ENCODE results near the gene WARS2.

GRCh38 chr1:119186471-119186870 is 46.0 kb upstream of the WARS2 start:
- no peak for TF ChIP-seq GATA2 (IDR thresholded peaks at IDR 0.05; ENCODE audit: low read depth, low read length)
- no peak for TF ChIP-seq GATA3 (IDR thresholded peaks at IDR 0.05; ENCODE audit: low read depth, low read length)

All from SH-SY5Y (cell line).